HepG2 (cell line): ENCODE results near the gene RHBDF2. TPM values are rescaled to one million over a fixed set of nuclear protein-coding genes. Genes with fewer than 3 reads are reported as not detected.

Source experiments
- ATAC-seq: fragments of 200-7000 bp; cut with Tn5 transposase; 3 replicates; pipeline ENCODE4 v1.9.1; 2020; ENCODE audit warnings: mild to moderate bottlenecking, moderate library complexity
- BruUV-seq: library from RNA; stranded (reverse); fragments of 400-500 nt; replicated peaks from 2 replicates; lab custom pipeline; 2021; lab: Mats Ljungman, UMichigan
- CTCF ChIA-PET: fragments of 300-600 bp; formaldehyde crosslinking; extraction: SDS; loops from one replicate; lab custom pipeline; 2021; ENCODE audit warnings: low total read pairs, inconsistent platforms, low intra/inter-chr PET ratio; lab: Yijun Ruan, JAX
- POLR2A ChIA-PET: fragments of 350-600 bp; sonication (Branson Sonifier 250); formaldehyde crosslinking; loops from one replicate; lab custom pipeline; 2020; ENCODE audit warnings: antibody characterized with exemption, inconsistent platforms; lab: Yijun Ruan, JAX
- DNase-seq: peaks from one replicate; pipeline ENCODE4 v3.0.0-alpha.2; 2015; ENCODE audit warnings: low spot score
- FAIRE-seq: peaks from 3 replicates; lab custom pipeline; 2011; peaks lifted over from hg19 to GRCh38; lab: Jason Lieb, UNC
- H2AFZ ChIP-seq: one replicate; pipeline ENCODE4 v1.6.1; 2011; ENCODE audit warnings: low read length, inconsistent platforms
- H3K27ac ChIP-seq: fragments of 300-600 bp; 3 replicates; pipeline ENCODE4 v1.8.0; 2011; ENCODE audit warnings: mixed run types, mild to moderate bottlenecking, mixed read lengths, low read length, inconsistent platforms; ENCODE audit not compliant: insufficient read depth; ENCODE audit errors: extremely low read length
- H3K27me3 ChIP-seq, 2 experiments: fragments of 200-600 bp in 1 of 2; 2 replicates in 1 of 2; 3 replicates in 1 of 2; pipeline versions ENCODE4 v1.6.0 to v1.8.0; 2011; ENCODE audit warnings: low read length in 2 of 2, mild to moderate bottlenecking in 2 of 2, moderate library complexity in 2 of 2, inconsistent platforms in 1 of 2; ENCODE audit not compliant: insufficient read depth in 2 of 2, control insufficient read depth in 1 of 2
- H3K36me3 ChIP-seq, 2 experiments: fragments of 200-600 bp in 1 of 2; replicated peaks in 1 of 2; 2 replicates in 1 of 2; 3 replicates in 1 of 2; pipeline versions ENCODE4 v1.5.1 to v1.8.0; 2011; ENCODE audit warnings: low read length in 2 of 2, inconsistent platforms in 1 of 2; ENCODE audit not compliant: insufficient read depth in 2 of 2, control insufficient read depth in 1 of 2
- H3K4me1 ChIP-seq: 2 replicates; pipeline ENCODE4 v1.5.1; 2012; ENCODE audit warnings: low read length, inconsistent platforms; ENCODE audit not compliant: insufficient read depth
- H3K4me2 ChIP-seq: 2 replicates; pipeline ENCODE4 v1.6.0; 2011; ENCODE audit warnings: low read depth, low read length, inconsistent platforms
- H3K4me3 ChIP-seq, 3 experiments: fragments of 200-600 bp in 1 of 3; sonication (generic), shearing (Covaris generic) in 1 of 3; replicated peaks in 1 of 3; 2 replicates each; pipeline ENCODE4 v1.5.1; 2011 to 2016; ENCODE audit warnings: low read length in 3 of 3, inconsistent platforms in 2 of 3, low read depth in 2 of 3, mild to moderate bottlenecking in 2 of 3, control low read depth in 1 of 3, mixed read lengths in 1 of 3; ENCODE audit not compliant: insufficient read depth in 1 of 3
- H3K79me2 ChIP-seq: one replicate; pipeline ENCODE4 v1.6.1; 2011; ENCODE audit warnings: low read length, inconsistent platforms; ENCODE audit not compliant: insufficient read depth
- H3K9ac ChIP-seq: 2 replicates; pipeline ENCODE4 v1.6.0; 2011; ENCODE audit warnings: mild to moderate bottlenecking, low read depth, low read length, inconsistent platforms; ENCODE audit not compliant: insufficient read depth
- H3K9me3 ChIP-seq: 2 replicates; pipeline ENCODE4 v1.5.1; 2012; ENCODE audit warnings: mild to moderate bottlenecking, low read length
- H4K20me1 ChIP-seq: 2 replicates; pipeline ENCODE4 v1.6.0; 2011; ENCODE audit warnings: inconsistent platforms, mild to moderate bottlenecking, low read length, moderate library complexity; ENCODE audit not compliant: insufficient read depth
- ELF4 ChIP-seq: sonication (generic); formaldehyde crosslinking; IDR thresholded peaks from 2 replicates; pipeline ENCODE4 v1.5.0; 2020; ENCODE audit warnings: missing genetic modification reagents, mild to moderate bottlenecking, moderate library complexity, borderline replicate concordance
- ERF ChIP-seq: IDR thresholded peaks from 2 replicates; pipeline ENCODE4 v1.6.1; 2018; ENCODE audit warnings: missing biosample characterization, missing genetic modification reagents
- ISL2 ChIP-seq: sonication (generic); formaldehyde crosslinking; IDR thresholded peaks from 2 replicates; pipeline ENCODE4 v1.5.0; 2020; ENCODE audit warnings: missing genetic modification reagents
- MXI1 ChIP-seq: IDR thresholded peaks from 3 replicates; pipeline ENCODE4 v1.6.1; 2012; ENCODE audit warnings: low read depth, low read length, inconsistent platforms, borderline replicate concordance
- NFKBIZ ChIP-seq: IDR thresholded peaks from 2 replicates; pipeline ENCODE4 v1.6.1; 2018; ENCODE audit warnings: missing genetic modification reagents, missing compliant biosample characterization
- PRDM15 ChIP-seq: sonication (generic); formaldehyde crosslinking; IDR thresholded peaks from 2 replicates; pipeline ENCODE4 v1.4.0; 2020; ENCODE audit warnings: missing genetic modification reagents
- SP1 ChIP-seq, 2 experiments: fragments of 450-650 bp in 1 of 2; sonication (generic) in 1 of 2; formaldehyde crosslinking in 1 of 2; IDR thresholded peaks; 2 replicates each; pipeline versions ENCODE4 v1.4.0 to v1.6.1; 2016 to 2020; ENCODE audit warnings: missing genetic modification reagents in 1 of 2
- TMF1 ChIP-seq: sonication (generic); formaldehyde crosslinking; IDR thresholded peaks from 2 replicates; pipeline ENCODE4 v1.8.1; 2022; ENCODE audit warnings: low read depth, missing genetic modification reagents
- ZBTB10 ChIP-seq: sonication (generic); formaldehyde crosslinking; IDR thresholded peaks from 2 replicates; pipeline ENCODE4 v1.4.0; 2020; ENCODE audit warnings: missing genetic modification reagents, borderline replicate concordance
- ZNF225 ChIP-seq: sonication (generic); formaldehyde crosslinking; IDR thresholded peaks from 2 replicates; pipeline ENCODE4 v1.4.0; 2020; ENCODE audit warnings: mild to moderate bottlenecking, missing genetic modification reagents
- ZNF710 ChIP-seq: sonication (generic); formaldehyde crosslinking; IDR thresholded peaks from 2 replicates; pipeline ENCODE4 v1.5.0; 2020; ENCODE audit warnings: mild to moderate bottlenecking, missing genetic modification reagents, borderline replicate concordance
- WGBS: methylation state at CpG from one replicate; pipeline ENCODE4 v1.1.6; 2017; ENCODE audit warnings: low lambda C conversion rate; 5-methylcytosine and 5-hydroxymethylcytosine counted together
- in situ Hi-C: cut with HindIII; loops from 2 replicates; pipeline ENCODE4 v1.10.0; 2017; ENCODE audit warnings: low pct_unique_long_range_greater_than_20kb; ENCODE audit not compliant: extremely low pct_ligation_motif_present
- intact Hi-C: fragments of 100-400 bp; cut with micrococcal nuclease; formaldehyde crosslinking; loops from one replicate; pipeline ENCODE4 v1.10.0; 2022; ENCODE audit not compliant: unreplicated experiment
- polyA plus RNA-seq, 8 experiments: library from polyadenylated mRNA; depleted of rRNA in 3 of 8; stranded (reverse) in 7 of 8; unstranded in 1 of 8; fragments of >200 nt; fragmentation: Illumina TruSeq in 4 of 8; extraction: Trizol in 4 of 8; gene quantifications; 2 replicates each; pipeline versions ENCODE4 v1.2.1 to v1.2.3, GENCODE V29; 2011 to 2016; ENCODE audit warnings: low read depth in 4 of 8, missing spikeins in 1 of 8, mixed read lengths in 1 of 8; ENCODE audit not compliant: insufficient read depth in 1 of 8
- total RNA-seq, 5 experiments: library from RNA; depleted of rRNA; stranded (reverse); fragments of >200 nt; fragmentation: Illumina TruSeq; extraction: Trizol; gene quantifications; 2 replicates each; pipeline ENCODE4 v1.2.3, GENCODE V29; 2016; ENCODE audit warnings: low read depth in 1 of 5
- TF ChIP-seq, protein P1 (sequence below): fragments of 450-650 bp; IDR thresholded peaks from 2 replicates; pipeline ENCODE4 v1.6.1; 2017

Gene RHBDF2
- total and polyA plus RNA-seq, 2 of the 13 experiments (the other 11 are each of a cell fraction or from before 2014, with no cell fraction given): 7.8 to 24.2 TPM

DNA sequence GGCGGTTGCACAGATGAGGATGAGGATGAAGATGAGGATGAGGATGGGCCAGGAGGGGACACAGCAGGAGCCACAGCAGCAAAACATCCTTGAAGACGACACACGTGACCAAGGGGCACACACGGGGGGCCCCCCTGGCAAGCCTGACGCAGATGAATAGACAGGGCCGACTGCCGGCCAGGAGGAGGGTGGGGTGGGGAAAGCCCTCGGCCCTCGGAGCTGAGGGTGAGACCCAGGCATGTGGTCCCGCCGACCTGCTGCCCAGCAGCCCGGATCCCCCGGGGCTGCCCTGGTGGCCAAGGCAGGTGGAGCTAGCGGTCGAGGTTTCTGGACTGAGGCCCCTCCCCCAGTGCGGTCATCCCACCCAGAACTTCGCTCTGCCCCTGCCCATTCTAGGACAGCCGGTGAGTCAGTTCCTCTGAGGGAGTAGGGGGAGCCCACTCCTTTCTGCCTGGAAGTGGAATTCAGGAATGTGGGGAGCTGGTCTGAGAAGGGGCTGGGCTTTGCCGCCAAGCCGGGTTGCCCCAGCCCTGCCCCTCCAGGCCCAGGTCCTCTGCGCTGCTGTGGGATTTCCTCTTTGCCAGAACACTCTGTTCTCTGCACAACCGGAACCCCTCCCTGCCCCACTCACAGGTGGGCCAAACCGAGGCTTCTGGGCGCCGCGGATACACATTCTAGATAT lies 26.3 kb upstream of the RHBDF2 start:
- ATAC-seq: peak; percentile 54
- H2AFZ ChIP-seq: no peak overlapping the region
- H3K36me3 ChIP-seq: no peaks in the 10 kb centered on the region
- no peaks in the 10 kb centered on the region for H4K20me1 ChIP-seq
- no peaks in the 10 kb centered on the region for H3K9me3 ChIP-seq
- peak overlapping the region; percentile 23; the same call in 1 of the 2 replicates for H3K9ac ChIP-seq
- peaks cover 91% of the 10 kb centered on the region for H3K4me1 ChIP-seq
- no TSS peak for BruUV-seq
- no peak overlapping the region for H3K27ac ChIP-seq
- peak overlapping the region in 1 of 3 experiments; percentile 39; a peak in 2 of 6 replicates for H3K4me3 ChIP-seq
- no peaks in the 10 kb centered on the region for H3K79me2 ChIP-seq
- CTCF ChIA-PET: interaction anchor here (1.2 kb wide), 1 partner anchor 20 kb away, joined by 6 read pairs; no protein-coding TSS in a partner anchor
- POLR2A ChIA-PET: interaction anchor here (0.8 to 4.0 kb wide), 11 partner anchors 9 to 69 kb away, joined by 3 to 19 read pairs (median 4); partner anchors contain the start of genes CYGB and PRCD
- peak overlapping the region; percentile 64 for H3K4me2 ChIP-seq
- intact Hi-C loops: no loop called here
- DNase-seq: peak; percentile 80
- FAIRE-seq: no peak
- 22% methylated on average over 24 of the region's 26 CpGs for WGBS
- in situ Hi-C loops: no loop called here
- H3K27me3 ChIP-seq: no peaks in the 10 kb centered on the region
- no peak for TF ChIP-seq TMF1 (CRISPR knock-in tag)
- no peak for TF ChIP-seq ELF4 (CRISPR knock-in tag)
- no peak for TF ChIP-seq MXI1
- peak; percentile 70; the same call in 1 of the 2 replicates for TF ChIP-seq ZNF225 (CRISPR knock-in tag)
- TF ChIP-seq, protein P1, sequence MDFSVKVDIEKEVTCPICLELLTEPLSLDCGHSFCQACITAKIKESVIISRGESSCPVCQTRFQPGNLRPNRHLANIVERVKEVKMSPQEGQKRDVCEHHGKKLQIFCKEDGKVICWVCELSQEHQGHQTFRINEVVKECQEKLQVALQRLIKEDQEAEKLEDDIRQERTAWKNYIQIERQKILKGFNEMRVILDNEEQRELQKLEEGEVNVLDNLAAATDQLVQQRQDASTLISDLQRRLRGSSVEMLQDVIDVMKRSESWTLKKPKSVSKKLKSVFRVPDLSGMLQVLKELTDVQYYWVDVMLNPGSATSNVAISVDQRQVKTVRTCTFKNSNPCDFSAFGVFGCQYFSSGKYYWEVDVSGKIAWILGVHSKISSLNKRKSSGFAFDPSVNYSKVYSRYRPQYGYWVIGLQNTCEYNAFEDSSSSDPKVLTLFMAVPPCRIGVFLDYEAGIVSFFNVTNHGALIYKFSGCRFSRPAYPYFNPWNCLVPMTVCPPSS: no peak
- TF ChIP-seq SP1 (IDR thresholded peaks at IDR 0.05): no peak
- TF ChIP-seq SP1 (CRISPR knock-in tag; IDR thresholded peaks at IDR 0.05): peak; percentile 57
- no peak for TF ChIP-seq PRDM15
- peak; percentile 38; the same call in 1 of the 2 replicates for TF ChIP-seq ZNF710 (CRISPR knock-in tag)
- TF ChIP-seq NFKBIZ (CRISPR knock-in tag): 0 out of 2 replicates have a peak, but pooled peaks have one; percentile 21
- TF ChIP-seq ZBTB10: no peak
- peak; percentile 57; the same call in 1 of the 2 replicates for TF ChIP-seq ERF (CRISPR knock-in tag)
- no peak for TF ChIP-seq ISL2 (CRISPR knock-in tag)
